Effector CD4-positive, alpha-beta T cell (primary cell): ENCODE results near the gene ELP4.
"Not testable (repeated sequence)": the region's sequence is repeated elsewhere in the genome, so short reads cannot be mapped to it uniquely, and the experiment has no call there.

Experiments used
- DNase-seq: peaks from one replicate; pipeline ENCODE4 v3.0.0-alpha.2; 2020
- total RNA-seq: gene quantifications from one replicate; lab custom pipeline; 2026; lab: John Stamatoyannopoulos, UW

The ELP4 gene
- total RNA-seq = 29.5 reads per million, percentile 56 among the genes with 10 or more reads in this experiment

GRCh38 chr11:31509429-31510345 is at the start of gene ELP4, which contains the start of gene IMMP1L:
Gene ELP4, plus strand, starts transcription at chr11:31509767. Its CDS starts 18 bp downstream, at chr11:31509785.
Gene IMMP1L, minus strand, starts transcription at chr11:31509622. Its CDS starts 46,346 bp downstream, at chr11:31463276.
- DNase-seq = peak; percentile 95

GRCh38 chr11:31464436-31464835 is 45.1 kb upstream of the ELP4 start:
- DNase-seq = no peak

- DNase-seq = no peak
Measured at GRCh38 chr11:31474083-31474482, 35.5 kb upstream of the ELP4 start.

- no peak for DNase-seq
Measured at GRCh38 chr11:31477528-31478222, 31.9 kb upstream of the ELP4 start.

GRCh38 chr11:31478223-31478590 is 31.4 kb upstream of the ELP4 start:
- DNase-seq = no peak

- no peak for DNase-seq
Measured at GRCh38 chr11:31479066-31479465, 30.5 kb upstream of the ELP4 start.

- DNase-seq = no peak
Measured at GRCh38 chr11:31480930-31481329, 28.6 kb upstream of the ELP4 start.

GRCh38 chr11:31484497-31484896 is 25.1 kb upstream of the ELP4 start:
- DNase-seq = no peak

GRCh38 chr11:31487848-31488247 is 21.7 kb upstream of the ELP4 start:
- DNase-seq = no peak

GRCh38 chr11:31492320-31492913 is 17.1 kb upstream of the ELP4 start:
- no peak for DNase-seq

- DNase-seq = no peak
Measured at GRCh38 chr11:31493235-31493634, 16.3 kb upstream of the ELP4 start.

GRCh38 chr11:31493762-31494161 is 15.8 kb upstream of the ELP4 start:
- not testable (repeated sequence) for DNase-seq

GRCh38 chr11:31499576-31500178 is 9.9 kb upstream of the ELP4 start:
- no peak for DNase-seq

GRCh38 chr11:31500560-31500959 is 9.0 kb upstream of the ELP4 start:
- DNase-seq = no peak

GRCh38 chr11:31509051-31509428 is 527 bp upstream of the ELP4 start:
- DNase-seq = no peak

- no peak for DNase-seq
Measured at GRCh38 chr11:31512117-31512516, 2.5 kb downstream of the ELP4 start.

GRCh38 chr11:31521497-31522150 is 12.1 kb downstream of the ELP4 start:
- DNase-seq = no peak

- no peak for DNase-seq
Measured at GRCh38 chr11:31529189-31529588, 19.6 kb downstream of the ELP4 start.

GRCh38 chr11:31529701-31530100 is 20.1 kb downstream of the ELP4 start:
- no peak for DNase-seq

GRCh38 chr11:31531293-31531692 is 21.7 kb downstream of the ELP4 start:
- DNase-seq = no peak

- DNase-seq = no peak
Measured at GRCh38 chr11:31535479-31535878, 25.9 kb downstream of the ELP4 start.

- no peak for DNase-seq
Measured at GRCh38 chr11:31542862-31543261, 33.3 kb downstream of the ELP4 start.
